HepG2 (cell line): ENCODE data around the gene MRPL50. TPM values are rescaled to one million over a fixed set of nuclear protein-coding genes. Genes with fewer than 3 reads are reported as not detected.

Source experiments
- ELF3 ChIP-seq: IDR thresholded peaks from 2 replicates; pipeline ENCODE4 v1.6.1; 2016; ENCODE audit warnings: missing genetic modification reagents, missing compliant biosample characterization
- GTF2F1 ChIP-seq: fragments of 150-350 bp; IDR thresholded peaks from 2 replicates; pipeline ENCODE4 v1.6.1; 2014; ENCODE audit warnings: low read length
- MAFK ChIP-seq, 2 experiments: IDR thresholded peaks in 1 of 2; conservative IDR thresholded peaks in 1 of 2; 2 replicates each; pipeline ENCODE4 v1.6.1; 2011; ENCODE audit warnings: improper control_type of control experiment in 2 of 2, low read length in 2 of 2
- MIER2 ChIP-seq: IDR thresholded peaks from 2 replicates; pipeline ENCODE4 v1.6.1; 2016; ENCODE audit warnings: missing biosample characterization, missing genetic modification reagents
- POLR2G ChIP-seq: fragments of 200-400 bp; formaldehyde crosslinking; IDR thresholded peaks from 2 replicates; pipeline ENCODE4 v1.6.1; 2018; ENCODE audit warnings: mild to moderate bottlenecking, low read depth, low read length, moderate library complexity
- REXO4 ChIP-seq: sonication (generic); formaldehyde crosslinking; IDR thresholded peaks from 2 replicates; pipeline ENCODE4 v1.8.0; 2022; ENCODE audit warnings: missing genetic modification reagents, mild to moderate bottlenecking, borderline replicate concordance
- TEAD2 ChIP-seq: sonication (generic); formaldehyde crosslinking; IDR thresholded peaks from 2 replicates; pipeline ENCODE4 v1.9.0; 2021; ENCODE audit warnings: missing genetic modification reagents
- ZNF292 ChIP-seq: sonication (generic); formaldehyde crosslinking; IDR thresholded peaks from 2 replicates; pipeline ENCODE4 v1.8.1; 2022; ENCODE audit warnings: mild to moderate bottlenecking, low read depth, missing genetic modification reagents, borderline replicate concordance
- ZNF446 ChIP-seq: sonication (generic); formaldehyde crosslinking; IDR thresholded peaks from 2 replicates; pipeline ENCODE4 v1.5.0; 2020; ENCODE audit warnings: mild to moderate bottlenecking, missing genetic modification reagents
- ZNF597 ChIP-seq: sonication (generic); formaldehyde crosslinking; IDR thresholded peaks from 2 replicates; pipeline ENCODE4 v1.5.0; 2020; ENCODE audit warnings: missing genetic modification reagents
- ZNF746 ChIP-seq: sonication (generic); formaldehyde crosslinking; IDR thresholded peaks from 2 replicates; pipeline ENCODE4 v1.8.0; 2022; ENCODE audit warnings: mild to moderate bottlenecking, missing genetic modification reagents
- polyA plus RNA-seq, 8 experiments: library from polyadenylated mRNA; depleted of rRNA in 3 of 8; stranded (reverse) in 7 of 8; unstranded in 1 of 8; fragments of >200 nt; fragmentation: Illumina TruSeq in 4 of 8; extraction: Trizol in 4 of 8; gene quantifications; 2 replicates each; pipeline versions ENCODE4 v1.2.1 to v1.2.3, GENCODE V29; 2011 to 2016; ENCODE audit warnings: low read depth in 4 of 8, missing spikeins in 1 of 8, mixed read lengths in 1 of 8; ENCODE audit not compliant: insufficient read depth in 1 of 8
- total RNA-seq, 5 experiments: library from RNA; depleted of rRNA; stranded (reverse); fragments of >200 nt; fragmentation: Illumina TruSeq; extraction: Trizol; gene quantifications; 2 replicates each; pipeline ENCODE4 v1.2.3, GENCODE V29; 2016; ENCODE audit warnings: low read depth in 1 of 5
- TF ChIP-seq, protein P1 (sequence below): sonication (generic); formaldehyde crosslinking; conservative IDR thresholded peaks from 2 replicates; pipeline ENCODE4 v1.8.1; 2023; ENCODE audit warnings: missing genetic modification reagents
- TF ChIP-seq, protein P2 (sequence below): sonication (generic); formaldehyde crosslinking; IDR thresholded peaks from 2 replicates; pipeline ENCODE4 v1.5.1; 2020; ENCODE audit warnings: missing genetic modification reagents, mild to moderate bottlenecking, borderline replicate concordance
- TF ChIP-seq, protein P3 (sequence below): IDR thresholded peaks from 2 replicates; pipeline ENCODE4 v1.6.1; 2016; ENCODE audit warnings: missing biosample characterization, missing genetic modification reagents, low read depth
- TF ChIP-seq, protein P4 (sequence below): sonication (generic); formaldehyde crosslinking; IDR thresholded peaks from 2 replicates; pipeline ENCODE4 v1.9.0; 2021; ENCODE audit warnings: missing genetic modification reagents, borderline replicate concordance
- TF ChIP-seq, protein P5 (sequence below): sonication (generic); formaldehyde crosslinking; IDR thresholded peaks from 2 replicates; pipeline ENCODE4 v1.5.0; 2020; ENCODE audit warnings: mild to moderate bottlenecking, missing genetic modification reagents

The MRPL50 gene
- total and polyA plus RNA-seq, 2 of the 13 experiments (the other 11 are each of a cell fraction or from before 2014, with no cell fraction given) = 37.1 to 70.0 TPM

DNA sequence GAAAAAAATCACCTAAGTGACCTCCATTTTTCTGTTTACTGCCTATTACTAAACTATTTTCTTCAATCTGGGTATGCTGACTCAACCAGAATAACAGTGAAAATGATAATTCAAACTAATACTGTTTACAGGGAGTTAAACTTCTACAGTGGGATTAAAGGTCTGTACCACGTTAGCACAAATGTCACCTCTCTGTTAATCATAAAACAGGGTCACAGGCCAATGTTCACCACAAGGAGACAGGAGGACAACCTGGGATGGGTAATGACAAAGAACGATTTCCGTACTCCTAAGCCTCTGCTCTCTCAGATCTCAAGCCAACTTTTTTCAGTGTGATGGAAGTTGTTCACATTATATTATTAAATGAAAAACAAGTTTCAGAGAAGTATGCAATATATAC is 34.8 kb upstream of the MRPL50 start (continued):
- TF ChIP-seq, protein P1, sequence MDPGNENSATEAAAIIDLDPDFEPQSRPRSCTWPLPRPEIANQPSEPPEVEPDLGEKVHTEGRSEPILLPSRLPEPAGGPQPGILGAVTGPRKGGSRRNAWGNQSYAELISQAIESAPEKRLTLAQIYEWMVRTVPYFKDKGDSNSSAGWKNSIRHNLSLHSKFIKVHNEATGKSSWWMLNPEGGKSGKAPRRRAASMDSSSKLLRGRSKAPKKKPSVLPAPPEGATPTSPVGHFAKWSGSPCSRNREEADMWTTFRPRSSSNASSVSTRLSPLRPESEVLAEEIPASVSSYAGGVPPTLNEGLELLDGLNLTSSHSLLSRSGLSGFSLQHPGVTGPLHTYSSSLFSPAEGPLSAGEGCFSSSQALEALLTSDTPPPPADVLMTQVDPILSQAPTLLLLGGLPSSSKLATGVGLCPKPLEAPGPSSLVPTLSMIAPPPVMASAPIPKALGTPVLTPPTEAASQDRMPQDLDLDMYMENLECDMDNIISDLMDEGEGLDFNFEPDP (CRISPR knock-in tag) = no peak
- TF ChIP-seq, protein P2, sequence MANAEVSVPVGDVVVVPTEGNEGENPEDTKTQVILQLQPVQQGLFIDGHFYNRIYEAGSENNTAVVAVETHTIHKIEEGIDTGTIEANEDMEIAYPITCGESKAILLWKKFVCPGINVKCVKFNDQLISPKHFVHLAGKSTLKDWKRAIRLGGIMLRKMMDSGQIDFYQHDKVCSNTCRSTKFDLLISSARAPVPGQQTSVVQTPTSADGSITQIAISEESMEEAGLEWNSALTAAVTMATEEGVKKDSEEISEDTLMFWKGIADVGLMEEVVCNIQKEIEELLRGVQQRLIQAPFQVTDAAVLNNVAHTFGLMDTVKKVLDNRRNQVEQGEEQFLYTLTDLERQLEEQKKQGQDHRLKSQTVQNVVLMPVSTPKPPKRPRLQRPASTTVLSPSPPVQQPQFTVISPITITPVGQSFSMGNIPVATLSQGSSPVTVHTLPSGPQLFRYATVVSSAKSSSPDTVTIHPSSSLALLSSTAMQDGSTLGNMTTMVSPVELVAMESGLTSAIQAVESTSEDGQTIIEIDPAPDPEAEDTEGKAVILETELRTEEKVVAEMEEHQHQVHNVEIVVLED (CRISPR knock-in tag) = peak; percentile 56; the same call in 1 of the 2 replicates
- peak; percentile 88 for TF ChIP-seq ELF3 (CRISPR knock-in tag)
- no peak for TF ChIP-seq POLR2G
- TF ChIP-seq, protein P3, sequence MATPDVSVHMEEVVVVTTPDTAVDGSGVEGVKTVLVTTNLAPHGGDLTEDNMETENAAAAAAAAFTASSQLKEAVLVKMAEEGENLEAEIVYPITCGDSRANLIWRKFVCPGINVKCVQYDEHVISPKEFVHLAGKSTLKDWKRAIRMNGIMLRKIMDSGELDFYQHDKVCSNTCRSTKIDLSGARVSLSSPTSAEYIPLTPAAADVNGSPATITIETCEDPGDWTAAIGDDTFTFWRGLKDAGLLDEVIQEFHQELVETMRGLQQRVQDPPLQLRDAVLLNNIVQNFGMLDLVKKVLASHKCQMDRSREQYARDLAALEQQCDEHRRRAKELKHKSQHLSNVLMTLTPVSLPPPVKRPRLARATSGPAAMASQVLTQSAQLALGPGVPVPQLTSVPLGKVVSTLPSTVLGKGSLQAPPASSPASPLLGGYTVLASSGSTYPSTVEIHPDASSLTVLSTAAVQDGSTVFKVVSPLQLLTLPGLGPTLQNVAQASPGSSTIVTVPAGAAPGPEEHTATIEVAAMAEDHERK (CRISPR knock-in tag) = no peak
- TF ChIP-seq, protein P4, sequence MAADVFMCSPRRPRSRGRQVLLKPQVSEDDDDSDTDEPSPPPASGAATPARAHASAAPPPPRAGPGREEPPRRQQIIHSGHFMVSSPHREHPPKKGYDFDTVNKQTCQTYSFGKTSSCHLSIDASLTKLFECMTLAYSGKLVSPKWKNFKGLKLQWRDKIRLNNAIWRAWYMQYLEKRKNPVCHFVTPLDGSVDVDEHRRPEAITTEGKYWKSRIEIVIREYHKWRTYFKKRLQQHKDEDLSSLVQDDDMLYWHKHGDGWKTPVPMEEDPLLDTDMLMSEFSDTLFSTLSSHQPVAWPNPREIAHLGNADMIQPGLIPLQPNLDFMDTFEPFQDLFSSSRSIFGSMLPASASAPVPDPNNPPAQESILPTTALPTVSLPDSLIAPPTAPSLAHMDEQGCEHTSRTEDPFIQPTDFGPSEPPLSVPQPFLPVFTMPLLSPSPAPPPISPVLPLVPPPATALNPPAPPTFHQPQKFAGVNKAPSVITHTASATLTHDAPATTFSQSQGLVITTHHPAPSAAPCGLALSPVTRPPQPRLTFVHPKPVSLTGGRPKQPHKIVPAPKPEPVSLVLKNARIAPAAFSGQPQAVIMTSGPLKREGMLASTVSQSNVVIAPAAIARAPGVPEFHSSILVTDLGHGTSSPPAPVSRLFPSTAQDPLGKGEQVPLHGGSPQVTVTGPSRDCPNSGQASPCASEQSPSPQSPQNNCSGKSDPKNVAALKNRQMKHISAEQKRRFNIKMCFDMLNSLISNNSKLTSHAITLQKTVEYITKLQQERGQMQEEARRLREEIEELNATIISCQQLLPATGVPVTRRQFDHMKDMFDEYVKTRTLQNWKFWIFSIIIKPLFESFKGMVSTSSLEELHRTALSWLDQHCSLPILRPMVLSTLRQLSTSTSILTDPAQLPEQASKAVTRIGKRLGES (CRISPR knock-in tag) = no peak
- peak; percentile 80 to 82 for TF ChIP-seq MAFK (conservative IDR thresholded peaks at IDR 0.05 in 1 of 2, IDR thresholded peaks at IDR 0.05 in 1 of 2; ENCODE audit: low read length in 2 of 2)
- TF ChIP-seq GTF2F1 = no peak
- TF ChIP-seq ZNF446 = no peak
- 0 out of 2 replicates have a peak, but pooled peaks have one; percentile 46 for TF ChIP-seq ZNF292 (CRISPR knock-in tag)
- TF ChIP-seq ZNF746 (CRISPR knock-in tag) = no peak
- TF ChIP-seq ZNF597 (CRISPR knock-in tag) = no peak
- no peak for TF ChIP-seq TEAD2 (CRISPR knock-in tag)
- no peak for TF ChIP-seq REXO4 (CRISPR knock-in tag)
- peak; percentile 76 for TF ChIP-seq MIER2
- TF ChIP-seq, protein P5, sequence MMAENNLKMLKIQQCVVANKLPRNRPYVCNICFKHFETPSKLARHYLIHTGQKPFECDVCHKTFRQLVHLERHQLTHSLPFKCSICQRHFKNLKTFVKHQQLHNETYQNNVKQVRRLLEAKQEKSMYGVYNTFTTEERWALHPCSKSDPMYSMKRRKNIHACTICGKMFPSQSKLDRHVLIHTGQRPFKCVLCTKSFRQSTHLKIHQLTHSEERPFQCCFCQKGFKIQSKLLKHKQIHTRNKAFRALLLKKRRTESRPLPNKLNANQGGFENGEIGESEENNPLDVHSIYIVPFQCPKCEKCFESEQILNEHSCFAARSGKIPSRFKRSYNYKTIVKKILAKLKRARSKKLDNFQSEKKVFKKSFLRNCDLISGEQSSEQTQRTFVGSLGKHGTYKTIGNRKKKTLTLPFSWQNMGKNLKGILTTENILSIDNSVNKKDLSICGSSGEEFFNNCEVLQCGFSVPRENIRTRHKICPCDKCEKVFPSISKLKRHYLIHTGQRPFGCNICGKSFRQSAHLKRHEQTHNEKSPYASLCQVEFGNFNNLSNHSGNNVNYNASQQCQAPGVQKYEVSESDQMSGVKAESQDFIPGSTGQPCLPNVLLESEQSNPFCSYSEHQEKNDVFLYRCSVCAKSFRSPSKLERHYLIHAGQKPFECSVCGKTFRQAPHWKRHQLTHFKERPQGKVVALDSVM = no peak
